Caki2 (cell line): ENCODE measurements around the gene SAMD1. TPM values are rescaled to one million over a fixed set of nuclear protein-coding genes. Genes with fewer than 3 reads are reported as not detected.

Experiments
- DNase-seq: peaks from one replicate; pipeline ENCODE4 v3.0.0-alpha.2; 2015; ENCODE audit warnings: low read depth
- in situ Hi-C: cut with HindIII; loops from 2 replicates; pipeline ENCODE4 v1.10.0; 2016; ENCODE audit warnings: low sequenced_read_pairs, low pct_unique_long_range_greater_than_20kb, mixed read lengths
- total RNA-seq: library from RNA; depleted of rRNA; stranded (reverse); fragments of >200 nt; shearing (Covaris generic); gene quantifications from 2 replicates; pipeline ENCODE4 v1.2.3, GENCODE V29; 2014; ENCODE audit warnings: low replicate concordance; rRNA removed

The SAMD1 gene
- total RNA-seq, result 68.1 and 92.1 TPM in 2 replicates

DNA sequence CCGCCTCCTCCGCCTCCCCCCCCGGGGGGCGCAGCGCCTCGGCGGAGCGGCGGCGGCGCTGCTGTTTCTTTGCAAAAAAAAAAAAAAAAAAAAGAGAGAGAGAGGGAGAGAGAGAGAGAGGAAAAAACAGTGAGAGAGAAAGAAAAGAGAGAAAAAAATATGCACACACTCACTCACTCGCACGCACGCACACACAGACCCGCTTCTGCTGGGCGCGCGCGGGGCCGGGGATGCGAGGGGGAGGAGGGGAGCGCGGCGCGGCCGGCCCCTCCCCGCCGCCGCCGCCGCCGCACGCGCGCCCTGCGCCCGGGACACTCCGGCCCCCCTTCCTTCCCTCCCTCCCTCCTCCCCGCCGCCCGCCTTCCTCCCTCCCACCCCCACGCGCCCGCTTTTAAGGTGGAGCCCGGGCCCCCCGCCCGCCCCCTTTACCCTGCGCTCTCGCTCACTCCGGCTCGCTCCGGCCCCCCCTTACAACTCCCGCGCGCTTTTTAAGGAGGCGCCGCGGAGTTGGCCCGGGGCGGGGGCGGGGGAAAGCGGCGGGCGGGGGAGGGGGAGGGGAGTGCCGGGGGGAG is at the start of gene SAMD1:
Gene SAMD1, minus strand, starts transcription at position 243 of the 572 bp plus-strand sequence.
- in situ Hi-C loops, result loop anchor here (25.0 kb wide), 1 partner anchor 178 kb away; the partner anchor contains the start of genes BRME1 and CC2D1A
- peak; percentile 70 for DNase-seq

DNA sequence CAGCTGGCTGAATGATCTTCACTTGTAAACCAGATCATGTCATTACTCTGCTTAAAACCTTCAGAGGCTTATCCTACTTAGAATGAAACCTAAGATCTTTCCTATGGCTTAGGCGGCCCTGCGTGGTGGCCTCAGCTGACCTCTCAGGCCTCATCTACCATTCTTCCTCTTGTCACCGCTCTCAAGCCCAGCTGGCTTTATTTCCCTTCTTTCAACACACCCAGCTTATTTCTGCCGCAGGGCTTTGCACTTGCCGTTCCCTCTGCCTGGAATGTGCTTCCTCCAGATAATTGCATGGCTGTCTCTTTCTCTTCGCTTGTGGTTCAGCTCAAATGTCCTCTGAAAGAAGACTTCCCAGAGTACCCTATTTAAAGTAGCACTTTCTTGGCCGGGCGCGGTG is 49.4 kb upstream of the SAMD1 start:
- no peak for DNase-seq
- in situ Hi-C loops, result no loop called here

DNA sequence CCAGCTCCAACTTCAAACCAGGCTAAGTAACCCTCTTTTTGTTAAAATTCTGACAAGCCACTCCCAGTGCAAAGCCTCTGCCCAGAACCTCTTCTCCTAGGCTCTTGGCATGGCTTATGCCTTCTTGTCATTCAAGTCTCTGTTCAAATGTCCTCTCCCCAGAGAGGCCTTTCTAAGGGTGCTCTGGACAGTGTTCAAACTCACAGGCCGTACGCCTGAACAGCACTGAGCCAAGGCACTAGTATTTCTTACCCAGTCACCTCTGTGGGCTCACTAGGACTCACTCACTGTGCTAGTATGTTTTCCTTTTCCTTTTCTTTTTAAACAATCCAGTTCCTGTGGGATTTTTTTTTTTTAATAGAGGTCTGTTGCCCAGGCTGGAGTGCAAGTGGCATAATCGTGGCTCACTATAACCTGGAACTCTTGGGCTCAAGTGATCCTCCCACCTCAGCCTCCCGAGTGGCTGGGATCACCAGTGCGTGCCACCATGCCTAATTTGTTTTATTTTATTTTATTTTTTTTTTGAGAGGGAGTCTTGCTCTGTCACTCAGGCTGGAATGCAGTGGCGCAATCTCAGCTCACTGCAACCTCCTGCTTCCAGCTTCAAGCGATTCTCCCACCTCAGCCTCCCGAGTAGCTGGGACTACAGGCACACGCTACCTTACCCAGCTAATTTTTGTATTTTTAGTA is 48.2 kb upstream of the SAMD1 start:
- in situ Hi-C loops, result no loop called here
- DNase-seq, result peak; percentile 22

DNA sequence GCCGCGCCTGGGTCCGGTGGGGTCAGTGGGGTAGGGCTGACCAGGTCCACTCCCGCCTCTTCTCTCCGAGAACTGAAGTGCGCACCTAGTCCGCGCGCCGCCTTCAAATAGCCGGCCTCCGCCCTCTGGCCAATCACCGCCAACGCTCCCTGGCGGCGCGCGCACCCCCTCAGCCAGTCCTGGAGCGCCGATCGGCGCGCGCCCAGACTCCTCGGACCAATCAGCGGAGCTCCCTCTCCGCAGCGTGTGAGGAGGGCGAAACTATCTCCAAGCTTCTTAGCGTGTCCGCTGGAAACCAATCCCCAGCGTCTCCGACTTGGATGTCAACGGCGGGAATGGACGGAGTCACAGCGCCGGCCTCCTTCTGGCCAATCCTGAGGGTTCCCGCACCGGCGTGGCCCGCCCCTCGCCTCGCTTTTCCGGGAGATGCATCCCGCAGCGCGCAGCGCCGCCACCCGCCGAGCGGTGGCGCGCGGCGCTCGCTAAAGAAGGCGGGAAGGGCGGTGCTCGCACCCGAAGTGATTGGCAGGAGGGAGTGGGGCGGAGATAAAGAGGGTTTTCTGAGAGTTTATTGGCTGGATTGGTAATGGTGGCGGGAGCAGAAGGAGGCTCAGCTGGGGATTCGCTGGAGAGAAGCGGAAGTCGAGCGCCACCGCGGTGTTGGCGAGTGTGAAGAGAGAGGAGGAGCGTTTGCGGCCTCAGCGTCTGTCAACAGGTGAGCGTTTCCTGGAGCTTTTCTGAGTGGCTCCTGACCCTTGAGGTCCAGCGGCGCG is 46.1 kb upstream of the SAMD1 start, which contains the start of gene ASF1B:
Gene ASF1B, minus strand, starts transcription at position 81 of the 773 bp plus-strand sequence. CDS start 133 bp downstream, outside the sequence.
- peak; percentile 100 for DNase-seq

DNA sequence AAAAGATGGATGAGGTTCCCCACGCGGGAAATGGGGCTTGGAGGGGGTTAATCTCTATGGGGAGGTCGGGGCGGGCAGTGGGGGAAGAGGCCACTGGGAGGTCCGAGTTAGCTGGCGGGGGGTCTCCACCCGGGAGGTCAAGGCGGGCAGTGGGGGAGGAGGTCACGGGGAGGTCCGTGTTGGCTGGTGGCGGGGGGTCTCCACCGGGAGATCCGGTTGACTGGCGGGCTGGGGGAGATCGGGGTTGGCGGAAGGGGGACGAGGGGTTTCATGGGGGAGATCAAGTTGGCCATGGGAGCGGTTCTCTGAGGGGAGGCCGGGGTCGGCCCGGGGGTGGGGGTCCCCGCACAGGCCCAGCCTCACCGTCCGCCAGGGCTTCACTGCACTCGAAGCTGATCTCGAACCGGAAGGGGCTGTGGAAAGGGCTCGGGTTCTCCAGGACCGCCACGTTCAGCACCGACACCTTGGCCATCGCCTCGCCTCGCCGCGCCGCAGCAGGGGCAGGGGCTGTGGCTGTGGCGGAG is 45.5 kb upstream of the SAMD1 start:
- DNase-seq, result no peak
- in situ Hi-C loops, result no loop called here

More for the DNA sequence above, 46.1 kb upstream of the SAMD1 start, which contains the start of gene ASF1B:
- in situ Hi-C loops, result no loop called here

DNA sequence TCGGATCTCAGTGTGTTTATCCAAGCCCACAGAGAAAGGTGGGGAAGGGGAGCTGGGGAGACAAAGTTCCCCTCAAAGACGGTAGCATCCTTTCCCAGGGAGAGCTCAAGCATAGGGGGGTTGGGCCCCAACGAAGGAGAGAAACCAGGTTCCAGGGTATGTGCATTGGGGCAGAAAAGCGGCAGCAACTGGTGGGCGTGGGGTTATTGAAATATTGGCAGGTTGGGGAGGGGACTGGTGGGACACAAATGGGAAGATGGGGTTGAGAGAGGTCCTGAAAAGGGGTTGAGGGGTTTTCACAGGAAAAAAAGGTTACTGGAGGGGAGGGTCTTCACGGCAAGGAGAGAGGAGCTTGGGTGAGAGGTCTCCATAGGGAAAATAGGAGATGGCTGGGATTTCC is 44.8 kb upstream of the SAMD1 start:
- in situ Hi-C loops, result no loop called here
- DNase-seq, result no peak

DNA sequence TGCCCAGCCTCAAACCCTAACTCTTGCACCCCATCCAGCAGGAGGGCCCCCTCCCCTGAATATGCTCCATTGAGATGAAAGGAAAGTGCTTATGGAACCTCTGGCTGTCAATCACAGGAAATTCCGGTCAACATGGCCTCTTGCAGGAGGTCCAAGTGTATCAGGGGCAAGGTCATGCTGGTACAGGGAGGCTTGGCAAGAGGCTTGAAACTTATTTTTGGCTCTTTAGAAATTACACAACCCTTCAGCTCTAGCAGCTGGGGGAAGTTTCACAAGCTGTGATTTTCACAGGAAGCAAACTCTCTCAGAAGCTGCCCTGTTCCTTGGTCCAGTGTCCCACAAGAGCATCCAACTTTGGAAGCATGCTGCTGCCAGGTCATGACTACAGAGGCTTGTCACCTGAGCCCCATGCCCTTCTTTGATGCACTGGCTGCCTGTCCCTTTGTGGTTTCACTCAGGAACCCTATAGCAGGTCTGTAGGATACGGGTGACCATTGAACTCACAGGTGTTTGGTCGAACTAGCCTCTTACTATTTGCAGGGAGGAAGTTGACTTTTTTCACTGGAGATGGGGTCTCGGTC is 37.5 kb upstream of the SAMD1 start:
- no peak for DNase-seq
- in situ Hi-C loops, result no loop called here

DNA sequence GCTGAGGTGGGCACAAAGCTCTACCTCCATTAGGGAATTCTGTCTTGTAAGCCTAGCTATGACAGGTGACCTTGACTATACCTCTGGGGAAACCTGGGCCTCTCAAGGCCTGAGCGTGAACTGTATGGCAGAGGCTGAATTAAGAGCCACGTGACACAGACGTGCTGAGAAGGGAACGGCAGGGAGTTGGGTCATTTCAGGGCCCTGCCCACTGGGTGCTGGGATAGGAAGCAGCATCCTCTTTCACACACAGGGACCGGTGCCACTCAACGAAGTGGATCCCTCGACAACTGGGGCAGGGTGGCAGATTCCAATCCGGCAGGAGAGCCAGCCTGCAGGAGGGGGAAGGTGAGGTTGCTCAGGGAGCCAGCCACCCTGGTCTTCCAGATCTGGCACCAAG is 36.6 kb upstream of the SAMD1 start:
- in situ Hi-C loops, result no loop called here
- DNase-seq, result no peak

DNA sequence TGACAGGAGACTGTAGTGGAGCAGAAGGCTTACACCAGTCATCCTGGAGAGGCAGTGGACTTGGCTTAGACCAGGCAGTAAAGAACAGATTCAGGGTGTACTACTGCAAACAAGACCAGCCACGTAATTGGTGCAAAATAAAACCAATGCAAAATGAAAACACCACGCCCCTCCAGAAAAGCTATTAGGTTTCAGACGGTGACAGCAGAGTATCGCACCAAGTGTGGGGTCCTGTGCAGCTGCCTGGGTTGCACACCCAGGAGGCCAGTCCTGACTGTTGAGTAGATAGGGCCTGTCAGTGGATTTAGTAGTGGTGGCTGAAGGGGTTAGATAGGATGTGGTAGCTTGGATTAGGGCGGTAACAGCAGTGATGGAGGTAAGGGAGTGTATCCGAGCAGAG is 32.4 kb upstream of the SAMD1 start:
- DNase-seq, result no peak
- in situ Hi-C loops, result no loop called here

DNA sequence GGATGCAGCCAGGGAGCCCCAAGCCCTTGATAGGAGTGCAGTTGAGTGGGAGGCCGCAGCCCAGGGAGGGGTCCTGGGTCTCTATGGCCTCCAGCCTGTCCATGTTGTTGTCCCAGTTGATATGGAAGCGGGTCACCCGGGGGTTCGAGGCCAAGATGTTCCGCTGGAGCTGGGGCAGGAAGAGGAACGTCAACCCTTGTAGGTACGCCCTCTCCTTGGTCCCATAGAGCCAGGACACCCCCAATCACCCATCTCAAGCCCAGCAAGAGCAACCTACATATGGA is 29.9 kb upstream of the SAMD1 start:
- in situ Hi-C loops, result no loop called here
- no peak for DNase-seq

DNA sequence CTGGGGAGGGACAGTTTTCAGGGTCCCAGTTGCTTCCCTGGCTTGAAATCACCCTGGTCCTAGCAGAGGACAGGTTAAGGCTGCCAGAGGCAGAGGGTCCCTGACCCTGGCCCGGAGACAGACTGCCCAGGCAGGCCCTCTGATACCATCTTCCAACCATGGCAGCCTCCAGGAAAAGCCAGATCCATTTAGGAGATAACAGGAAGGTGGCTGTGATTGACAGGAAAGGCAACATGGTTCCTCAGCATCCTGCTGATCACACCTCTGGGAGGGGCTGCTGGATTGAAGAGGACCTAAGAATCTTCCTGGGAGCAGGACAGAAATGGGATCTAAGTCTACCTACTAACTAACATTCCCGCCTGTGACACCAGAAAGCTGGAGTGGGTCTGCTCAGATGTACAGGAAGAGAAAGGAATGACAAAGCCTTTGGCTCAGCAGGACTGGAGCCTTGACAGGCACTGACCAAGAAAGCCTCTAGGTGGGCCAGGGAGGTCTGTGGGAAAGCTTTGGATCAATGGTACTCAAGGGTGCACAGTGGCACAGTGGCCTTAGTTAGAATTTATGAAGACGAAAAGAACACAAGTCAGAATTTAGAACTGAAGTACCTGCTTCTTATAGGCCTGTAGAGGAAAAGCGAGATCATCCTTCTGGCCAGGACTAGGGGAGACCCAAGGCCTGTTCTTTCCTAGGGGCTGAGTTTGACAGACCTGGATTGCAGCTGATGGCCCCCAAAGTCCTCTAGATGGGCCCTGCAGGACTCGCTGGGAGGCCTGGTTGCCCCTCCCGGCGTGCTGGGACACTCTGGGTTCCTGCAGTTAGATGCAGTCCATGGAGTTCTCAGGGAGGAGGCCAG is 29.3 kb upstream of the SAMD1 start:
- DNase-seq, result no peak
- in situ Hi-C loops, result no loop called here

DNA sequence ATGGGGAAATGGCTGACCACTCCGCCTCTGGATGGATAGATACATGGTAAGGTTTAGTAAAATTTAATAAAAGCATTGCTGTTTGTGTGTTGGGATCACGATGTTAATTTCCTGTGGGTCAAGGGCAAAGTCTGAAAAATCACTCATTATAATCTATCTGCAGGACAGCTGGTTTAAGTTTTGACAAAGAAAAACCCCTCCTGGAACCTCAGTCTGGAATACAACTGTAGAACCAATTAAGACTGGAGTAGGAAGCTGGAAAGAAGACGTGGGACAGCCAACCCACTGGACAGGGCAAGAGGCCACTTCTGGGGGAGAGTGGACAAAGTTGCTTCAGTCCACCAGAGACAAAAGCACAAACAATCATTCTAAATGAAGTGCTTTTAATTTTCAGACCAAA is 28.6 kb upstream of the SAMD1 start:
- in situ Hi-C loops, result no loop called here

DNA sequence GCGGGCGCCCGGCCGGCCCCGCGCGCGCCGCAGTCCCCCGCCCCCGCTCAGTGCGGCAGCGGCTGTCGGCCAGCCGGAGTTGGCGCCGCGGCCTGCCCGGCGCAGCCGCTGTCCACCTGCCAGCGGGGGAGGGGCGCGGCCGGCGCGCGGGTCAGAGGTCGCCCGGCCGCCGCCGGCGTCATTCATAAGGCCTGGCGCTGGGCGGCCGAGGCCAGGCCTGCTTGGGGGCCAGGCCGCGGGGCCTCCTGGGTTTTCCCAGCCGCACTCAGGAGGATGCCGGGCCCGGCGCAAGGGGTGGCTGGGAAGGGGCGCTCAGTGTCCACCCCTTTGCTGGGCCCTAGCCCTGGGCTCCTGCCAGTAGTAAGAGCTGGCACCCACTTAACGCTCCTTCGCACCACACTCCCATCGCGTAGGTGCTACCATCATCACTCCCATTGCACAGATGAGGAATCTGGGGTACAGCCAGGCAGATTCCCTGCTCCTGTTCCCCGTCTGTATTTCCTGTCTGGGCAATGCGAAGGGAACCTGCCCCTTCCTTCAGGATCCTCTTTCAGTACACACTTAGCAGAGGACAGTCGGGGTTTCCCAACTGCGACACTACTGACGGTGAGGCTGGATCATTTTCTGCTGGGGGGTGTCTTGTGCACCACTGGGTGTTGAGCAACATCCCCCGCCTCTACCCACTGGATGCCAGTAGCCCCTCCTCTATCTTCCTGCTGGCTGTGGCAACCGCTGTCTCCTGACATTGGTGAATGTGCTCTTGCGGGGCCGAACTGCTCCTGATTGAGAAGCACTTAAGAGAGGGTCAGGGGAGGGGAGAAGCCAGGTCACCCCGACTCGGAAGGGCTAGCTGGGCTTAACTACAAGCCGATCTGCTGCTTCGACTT is 27.9 kb upstream of the SAMD1 start:
- no peak for DNase-seq
- in situ Hi-C loops, result no loop called here

More for the DNA sequence above, 28.6 kb upstream of the SAMD1 start:
- DNase-seq, result no peak

DNA sequence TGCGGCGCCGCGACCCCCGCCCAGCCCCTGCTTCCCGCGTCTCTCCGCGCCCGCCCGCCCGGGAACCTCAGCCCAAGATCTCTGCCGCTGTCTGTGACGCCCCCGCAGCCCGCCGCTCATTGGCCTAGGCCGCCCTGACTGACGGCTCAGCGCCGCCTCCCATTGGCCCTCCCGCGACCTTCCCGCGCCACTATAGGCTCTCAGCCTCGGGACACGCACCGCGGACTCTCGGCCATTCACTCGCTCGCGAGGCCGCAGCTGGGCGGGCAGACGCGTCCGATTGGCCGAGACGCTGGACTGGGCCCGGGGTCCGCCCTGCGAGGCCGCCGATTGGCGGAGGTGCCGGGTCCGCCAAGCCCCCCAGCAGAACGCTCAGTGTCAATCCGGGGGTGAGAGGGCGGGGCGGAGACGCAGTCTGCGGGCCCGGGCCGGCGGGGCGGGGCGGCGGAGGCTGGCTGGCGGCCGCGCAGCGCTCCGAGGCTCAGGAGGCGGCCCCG is 27.2 kb upstream of the SAMD1 start, which contains the start of gene PRKACA:
Gene PRKACA, minus strand, starts transcription at position 95 of the 497 bp plus-strand sequence. CDS start 215 bp downstream, outside the sequence.
- in situ Hi-C loops, result no loop called here
- DNase-seq, result peak; percentile 99

DNA sequence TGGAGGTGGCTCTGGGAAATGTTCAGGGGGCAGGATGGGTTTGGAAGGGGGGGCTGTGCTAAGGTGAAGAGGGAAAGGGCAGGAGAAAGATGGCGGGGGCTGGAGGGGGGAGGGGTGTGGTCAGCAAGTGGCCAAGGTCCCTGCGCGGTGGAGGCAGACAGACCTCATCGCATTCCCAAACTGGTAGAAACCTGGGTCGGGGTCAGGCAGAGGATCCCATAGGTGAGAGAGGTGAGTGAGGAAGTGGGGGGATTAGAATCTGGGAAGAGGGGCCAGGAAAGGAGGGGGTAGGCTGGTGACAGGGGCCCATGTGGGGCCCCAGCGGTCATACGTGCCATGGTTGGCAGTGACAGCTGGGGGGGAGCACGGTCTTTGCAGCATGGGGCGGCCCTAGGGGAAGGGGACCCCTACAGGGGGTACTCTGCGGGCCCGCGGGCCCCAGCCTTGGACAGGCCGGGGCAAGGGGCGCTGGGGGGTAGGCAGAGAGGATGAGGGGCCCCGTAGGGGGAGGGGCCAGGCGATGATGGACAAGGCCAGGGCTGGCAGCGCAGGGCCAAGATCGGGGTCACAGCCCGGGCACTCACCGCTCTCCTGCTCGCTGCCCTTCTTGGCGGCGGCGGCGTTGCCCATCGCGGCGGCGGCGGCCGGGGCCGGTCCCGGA is 26.5 kb upstream of the SAMD1 start:
- no peak for DNase-seq
- in situ Hi-C loops, result no loop called here

DNA sequence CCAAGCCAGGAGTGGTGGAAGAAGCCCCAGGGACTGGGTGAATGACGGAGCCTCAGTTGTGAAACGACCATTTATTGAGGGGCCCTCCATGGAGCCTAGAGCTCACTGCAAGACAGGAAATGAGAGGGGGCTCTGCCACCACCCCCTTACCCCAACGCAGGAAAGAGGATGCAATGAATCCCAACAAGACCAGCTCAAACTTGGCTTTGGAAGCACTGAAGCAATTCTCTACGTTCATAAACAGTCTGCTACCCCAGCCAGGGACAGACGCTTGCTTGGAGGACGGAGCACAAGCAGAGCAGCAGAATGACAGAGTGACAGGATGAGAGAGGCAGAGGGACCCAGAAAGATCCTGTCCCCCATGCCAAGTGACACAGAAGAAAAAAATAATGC is 26.0 kb upstream of the SAMD1 start:
- in situ Hi-C loops, result no loop called here
- DNase-seq, result no peak
